ENCODE data around the gene MSH5. TPM values are rescaled to one million over a fixed set of nuclear protein-coding genes. Genes with fewer than 3 reads are reported as not detected.
"Not testable (repeated sequence)": the region's sequence is repeated elsewhere in the genome, so short reads cannot be mapped to it uniquely, and the experiment has no call there.

Gene MSH5
- polyA plus RNA-seq, 2 donors = 6.3 to 15.8 TPM

DNA sequence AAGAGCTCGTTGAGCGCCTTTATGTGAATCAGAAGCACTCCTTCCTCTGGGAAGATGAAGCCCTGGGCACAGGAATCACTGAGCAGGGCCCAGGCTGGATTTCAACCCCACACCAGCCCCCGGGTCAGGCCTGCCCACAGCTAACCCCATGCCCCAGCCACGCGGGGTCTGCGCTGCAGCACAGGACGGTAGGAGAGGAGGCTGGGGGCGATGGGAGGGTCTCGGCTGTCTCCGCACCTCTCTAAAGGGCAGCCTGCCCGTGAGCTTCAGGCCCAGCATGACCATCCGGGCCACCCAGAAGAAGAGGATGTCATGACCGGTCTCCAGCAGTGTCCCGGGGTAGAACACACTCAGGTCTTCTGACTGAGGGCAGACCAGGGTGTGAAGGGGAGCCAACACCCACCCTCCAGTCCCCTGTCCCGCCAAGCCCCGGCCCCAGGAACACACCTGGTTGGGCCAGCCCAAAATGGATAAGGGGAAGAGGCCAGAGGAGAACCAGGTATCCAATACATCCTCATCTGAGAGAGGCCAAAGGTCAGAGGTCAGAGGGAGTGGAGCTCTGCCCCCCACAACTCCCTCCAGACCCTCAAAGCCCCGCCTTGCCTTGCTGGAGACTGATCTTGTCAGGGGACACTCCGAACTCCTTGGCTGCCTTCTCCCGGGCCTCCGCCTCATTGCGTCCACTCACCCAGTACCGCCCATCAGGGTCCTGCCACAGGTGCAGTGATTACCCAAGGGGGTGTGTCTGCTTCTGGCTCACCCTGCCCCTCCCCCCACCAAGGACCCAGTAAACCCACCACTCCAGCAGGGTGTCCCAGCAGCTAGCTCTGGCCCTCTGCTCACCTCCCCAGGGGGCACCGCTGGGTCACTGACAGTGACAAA, 41.7 kb downstream of the MSH5 start:
- Histone ChIP-seq H3K36me3 (ENCODE audit: control insufficient read depth in 2 of 2, insufficient read depth in 2 of 2, low read length in 1 of 2) (peaks cover 8 to 65% of the 10 kb centered on the region in 2 donors), H3K27me3 (ENCODE audit: control insufficient read depth in 1 of 2, insufficient read depth in 2 of 2, low read length in 2 of 2) (no peaks in the 10 kb centered on the region), H3K4me1 (ENCODE audit: control insufficient read depth in 2 of 2, insufficient read depth in 2 of 2, low read length in 1 of 2) (peaks cover 6% of the 10 kb centered on the region in 2 donors), H3K4me3 (ENCODE audit: low read depth in 1 of 2, low read length in 2 of 2) (no peak overlapping the region), H3K27ac (ENCODE audit: low read depth in 2 of 2, low read length in 1 of 2) (no peak overlapping the region), H3K9me3 (ENCODE audit: control insufficient read depth in 2 of 2, insufficient read depth in 1 of 2, low read depth in 1 of 2, low read length in 1 of 2) (no peaks in the 10 kb centered on the region)
- 95 to 96% methylated on average over 23 of the region's 23 CpGs for WGBS, 2 donors

DNA sequence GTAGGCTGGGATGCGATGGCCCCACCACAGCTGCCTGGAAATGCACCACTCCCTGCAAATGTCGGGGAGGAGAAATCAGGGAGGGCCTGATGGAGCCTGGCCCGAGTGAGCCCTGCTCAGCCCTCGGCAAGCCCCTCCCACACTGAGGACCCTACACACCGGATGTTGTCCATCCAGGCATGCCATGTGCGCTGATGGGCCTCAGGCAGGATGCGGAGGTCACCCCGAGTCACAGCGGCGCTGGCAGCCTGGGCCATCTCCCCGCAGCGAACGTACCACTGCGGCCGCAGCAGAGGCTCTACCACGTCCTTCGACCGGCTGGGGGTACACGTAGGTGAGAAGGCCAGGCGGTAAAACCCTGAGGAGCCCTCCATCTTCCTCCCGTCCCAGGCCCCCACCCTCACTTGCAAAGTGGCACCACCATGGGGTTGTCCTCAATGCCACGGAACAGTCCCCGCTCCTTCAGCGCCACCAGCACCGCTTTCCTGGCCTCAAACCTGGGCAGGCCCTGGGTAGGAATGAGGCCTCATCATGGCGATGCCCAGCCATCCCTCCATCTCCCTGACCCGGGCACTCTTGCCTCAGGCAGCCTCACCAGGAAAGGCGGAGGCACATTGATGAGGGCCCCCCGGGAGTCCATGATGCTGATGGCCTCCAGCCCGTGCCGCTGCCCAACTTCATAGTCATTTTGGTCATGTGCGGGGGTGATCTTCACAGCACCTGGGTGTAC, 42.5 kb downstream of the MSH5 start:
- Histone ChIP-seq H3K4me3 (ENCODE audit: low read depth in 1 of 2, low read length in 2 of 2) (no peak overlapping the region), H3K27ac (ENCODE audit: low read depth in 2 of 2, low read length in 1 of 2) (no peak overlapping the region), H3K27me3 (ENCODE audit: control insufficient read depth in 1 of 2, insufficient read depth in 2 of 2, low read length in 2 of 2) (no peaks in the 10 kb centered on the region), H3K9me3 (ENCODE audit: control insufficient read depth in 2 of 2, insufficient read depth in 1 of 2, low read depth in 1 of 2, low read length in 1 of 2) (no peaks in the 10 kb centered on the region), H3K4me1 (ENCODE audit: control insufficient read depth in 2 of 2, insufficient read depth in 2 of 2, low read length in 1 of 2) (peaks cover under 1% of the 10 kb centered on the region in 2 donors), H3K36me3 (ENCODE audit: control insufficient read depth in 2 of 2, insufficient read depth in 2 of 2, low read length in 1 of 2) (peaks cover 8 to 65% of the 10 kb centered on the region in 2 donors)
- WGBS, 2 donors = 91 to 92% methylated on average over 32 of the region's 32 CpGs

DNA sequence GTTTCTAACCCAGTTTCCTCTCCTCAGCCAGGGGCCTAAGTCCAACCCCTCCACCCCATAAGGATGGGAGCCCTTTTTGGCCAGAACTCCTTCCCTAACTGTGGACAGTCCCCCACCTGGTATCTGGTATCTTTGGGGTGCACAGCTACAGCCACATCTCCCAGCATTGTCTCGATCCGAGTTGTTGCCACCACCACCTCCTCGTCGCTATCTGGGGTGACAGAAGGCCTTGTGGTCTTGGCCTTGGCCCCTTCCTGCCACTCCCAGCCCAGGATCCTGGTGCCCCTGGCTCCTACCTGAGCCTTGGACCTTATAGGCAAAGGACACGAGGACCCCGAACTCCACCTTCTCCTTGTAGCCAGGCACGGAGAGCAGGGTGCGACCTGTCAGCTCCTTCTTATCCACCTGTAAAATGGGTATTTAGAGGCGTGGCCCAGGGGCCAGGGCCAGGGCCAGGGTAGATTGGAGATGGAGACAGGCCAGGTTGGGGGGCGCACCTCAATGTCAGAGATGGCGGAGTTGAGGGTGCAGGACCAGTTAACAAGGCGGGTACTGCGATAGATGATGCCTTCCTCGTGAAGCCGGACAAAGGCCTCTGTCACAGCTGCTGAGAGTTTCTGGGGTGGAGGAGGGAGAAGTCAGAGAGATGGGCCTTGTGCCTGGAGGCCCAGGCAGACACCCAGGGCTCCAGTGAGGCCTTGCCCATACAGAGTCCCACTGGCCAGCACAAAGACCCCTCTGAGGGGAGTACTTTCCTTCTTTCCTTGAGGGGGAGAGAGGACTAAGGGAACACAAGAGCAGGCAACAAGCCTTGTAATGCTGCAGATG, 44.5 kb downstream of the MSH5 start:
- H3K27ac ChIP-seq (ENCODE audit: low read depth in 2 of 2, low read length in 1 of 2) = no peak overlapping the region
- H3K4me1 ChIP-seq (ENCODE audit: control insufficient read depth in 2 of 2, insufficient read depth in 2 of 2, low read length in 1 of 2) = no peaks in the 10 kb centered on the region
- H3K4me3 ChIP-seq (ENCODE audit: low read depth in 1 of 2, low read length in 2 of 2) = no peak overlapping the region
- no peaks in the 10 kb centered on the region for H3K9me3 ChIP-seq (ENCODE audit: control insufficient read depth in 2 of 2, insufficient read depth in 1 of 2, low read depth in 1 of 2, low read length in 1 of 2)
- H3K27me3 ChIP-seq (ENCODE audit: control insufficient read depth in 1 of 2, insufficient read depth in 2 of 2, low read length in 2 of 2) = no peaks in the 10 kb centered on the region
- WGBS, 2 donors = 94 to 95% methylated on average over 15 of the region's 15 CpGs
- peaks cover 8 to 55% of the 10 kb centered on the region in 2 donors for H3K36me3 ChIP-seq (ENCODE audit: control insufficient read depth in 2 of 2, insufficient read depth in 2 of 2, low read length in 1 of 2)

DNA sequence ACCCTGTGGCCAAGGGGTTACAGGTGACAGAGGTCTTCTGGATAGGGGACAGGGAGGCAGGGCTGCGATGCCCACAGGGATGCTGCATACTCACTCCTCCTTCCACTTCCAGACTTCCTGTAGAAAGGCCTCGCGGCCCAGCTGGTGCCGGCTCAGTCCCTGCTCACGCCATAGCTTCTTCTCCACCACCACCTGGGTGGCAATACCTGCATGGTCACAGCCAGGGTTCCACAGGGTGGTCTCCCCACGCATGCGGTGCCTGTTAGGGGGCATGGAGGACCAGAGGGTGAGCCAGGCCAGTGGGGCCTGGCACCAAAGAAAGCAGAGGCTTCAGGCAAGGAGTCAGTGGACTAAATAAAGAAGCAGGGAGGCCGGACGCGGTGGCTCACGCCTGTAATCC, 45.7 kb downstream of the MSH5 start:
- no peak overlapping the region for H3K4me3 ChIP-seq (ENCODE audit: low read depth in 1 of 2, low read length in 2 of 2)
- WGBS, 2 donors = 96% methylated on average over 11 of the region's 11 CpGs
- H3K9me3 ChIP-seq (ENCODE audit: control insufficient read depth in 2 of 2, insufficient read depth in 1 of 2, low read depth in 1 of 2, low read length in 1 of 2) = no peaks in the 10 kb centered on the region
- H3K4me1 ChIP-seq (ENCODE audit: control insufficient read depth in 2 of 2, insufficient read depth in 2 of 2, low read length in 1 of 2) = no peaks in the 10 kb centered on the region
- H3K27ac ChIP-seq (ENCODE audit: low read depth in 2 of 2, low read length in 1 of 2) = no peak overlapping the region
- no peaks in the 10 kb centered on the region for H3K27me3 ChIP-seq (ENCODE audit: control insufficient read depth in 1 of 2, insufficient read depth in 2 of 2, low read length in 2 of 2)
- peaks cover 5 to 47% of the 10 kb centered on the region in 2 donors for H3K36me3 ChIP-seq (ENCODE audit: control insufficient read depth in 2 of 2, insufficient read depth in 2 of 2, low read length in 1 of 2)

DNA sequence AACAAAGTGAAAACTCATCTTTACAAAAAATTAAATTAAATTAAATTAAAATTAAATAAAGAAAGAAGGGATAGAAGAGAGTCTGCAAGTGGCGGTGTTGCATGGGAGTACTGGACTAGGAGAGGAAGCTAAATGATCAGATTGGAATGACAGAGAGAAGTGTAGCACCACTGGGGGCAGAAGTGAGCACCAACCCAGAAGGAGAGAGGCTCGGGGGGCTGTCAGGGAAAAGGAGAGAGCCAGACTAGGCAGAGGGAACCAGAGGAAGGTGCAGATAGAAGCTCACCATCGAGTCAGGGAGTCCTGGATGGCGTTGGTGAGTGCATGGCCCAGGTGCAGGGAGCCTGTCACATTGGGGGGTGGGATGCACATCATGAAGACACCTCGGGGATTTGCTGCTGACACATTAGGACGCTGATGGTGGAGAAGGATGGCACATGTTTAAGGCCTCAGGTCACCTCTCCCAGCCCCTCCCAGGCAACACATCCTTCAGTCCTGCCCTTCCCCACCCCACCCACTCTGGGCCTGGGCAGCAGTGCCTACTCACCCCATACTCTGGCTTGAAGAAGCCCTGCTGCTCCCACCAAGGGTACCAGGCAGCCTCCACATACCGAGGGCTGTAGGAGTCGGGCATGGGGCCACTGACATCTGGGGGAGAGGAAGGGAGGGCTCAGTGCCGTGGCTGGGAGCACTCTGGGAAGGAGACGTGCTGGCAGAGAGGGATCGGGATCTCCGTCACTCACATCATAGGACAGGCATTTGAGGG, 51.7 kb downstream of the MSH5 start:
- peaks cover 0 to 10% of the 10 kb centered on the region in 2 donors for H3K36me3 ChIP-seq (ENCODE audit: control insufficient read depth in 2 of 2, insufficient read depth in 2 of 2, low read length in 1 of 2)
- H3K4me1 ChIP-seq (ENCODE audit: control insufficient read depth in 2 of 2, insufficient read depth in 2 of 2, low read length in 1 of 2) = peaks cover 0 to 2% of the 10 kb centered on the region in 2 donors
- no peaks in the 10 kb centered on the region for H3K9me3 ChIP-seq (ENCODE audit: control insufficient read depth in 2 of 2, insufficient read depth in 1 of 2, low read depth in 1 of 2, low read length in 1 of 2)
- 64 to 65% methylated on average over 12 of the region's 12 CpGs for WGBS, 2 donors
- no peaks in the 10 kb centered on the region for H3K27me3 ChIP-seq (ENCODE audit: control insufficient read depth in 1 of 2, insufficient read depth in 2 of 2, low read length in 2 of 2)
- no peak overlapping the region for H3K4me3 ChIP-seq (ENCODE audit: low read depth in 1 of 2, low read length in 2 of 2)
- H3K27ac ChIP-seq (ENCODE audit: low read depth in 2 of 2, low read length in 1 of 2) = no peak overlapping the region

DNA sequence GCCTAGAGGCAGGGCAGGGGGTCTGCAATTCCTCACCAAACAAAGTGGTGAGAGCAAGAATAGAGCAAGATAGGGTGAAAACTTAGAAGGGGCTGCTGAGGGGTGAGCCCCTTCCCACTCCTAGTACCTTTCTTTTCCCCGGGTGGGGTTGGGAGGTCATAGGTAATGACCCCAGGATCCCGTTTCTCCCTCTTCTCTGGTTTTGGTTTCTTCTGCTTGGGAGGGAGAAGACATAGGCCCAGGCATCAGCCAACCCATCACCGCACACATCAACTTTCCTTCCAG, 52.2 kb downstream of the MSH5 start:
- Histone ChIP-seq H3K27me3 (ENCODE audit: control insufficient read depth in 1 of 2, insufficient read depth in 2 of 2, low read length in 2 of 2) (no peaks in the 10 kb centered on the region), H3K9me3 (ENCODE audit: control insufficient read depth in 2 of 2, insufficient read depth in 1 of 2, low read depth in 1 of 2, low read length in 1 of 2) (no peaks in the 10 kb centered on the region), H3K4me3 (ENCODE audit: low read depth in 1 of 2, low read length in 2 of 2) (no peak overlapping the region), H3K27ac (ENCODE audit: low read depth in 2 of 2, low read length in 1 of 2) (no peak overlapping the region), H3K4me1 (ENCODE audit: control insufficient read depth in 2 of 2, insufficient read depth in 2 of 2, low read length in 1 of 2) (peaks cover 0 to 2% of the 10 kb centered on the region in 2 donors), H3K36me3 (ENCODE audit: control insufficient read depth in 2 of 2, insufficient read depth in 2 of 2, low read length in 1 of 2) (peaks cover 0 to 10% of the 10 kb centered on the region in 2 donors)
- 82 to 83% methylated on average over 3 of the region's 3 CpGs for WGBS, 2 donors

DNA sequence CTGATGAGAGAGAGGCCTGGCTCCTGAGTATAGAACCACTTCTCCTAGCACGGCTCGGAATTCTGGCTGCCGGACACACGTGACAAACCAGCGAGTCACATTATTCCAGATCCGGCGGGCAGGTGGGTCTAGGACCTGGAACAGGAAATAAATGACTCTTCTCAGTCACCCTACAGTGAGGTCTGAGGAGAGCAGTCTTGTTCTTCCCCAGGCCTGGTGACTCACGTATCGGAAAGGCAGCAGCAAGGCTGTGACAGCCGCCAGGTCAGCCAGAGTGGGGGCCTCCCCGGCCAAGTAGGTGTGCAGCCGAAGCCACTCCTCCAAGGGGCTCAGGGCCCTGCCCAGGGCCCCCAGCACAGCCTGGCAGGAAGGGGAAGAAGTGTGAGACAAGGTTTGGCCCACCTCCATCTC, 53.0 kb downstream of the MSH5 start:
- Histone ChIP-seq H3K9me3 (ENCODE audit: control insufficient read depth in 2 of 2, insufficient read depth in 1 of 2, low read depth in 1 of 2, low read length in 1 of 2) (no peaks in the 10 kb centered on the region), H3K4me1 (ENCODE audit: control insufficient read depth in 2 of 2, insufficient read depth in 2 of 2, low read length in 1 of 2) (peaks cover 0 to 2% of the 10 kb centered on the region in 2 donors), H3K27ac (ENCODE audit: low read depth in 2 of 2, low read length in 1 of 2) (peak overlapping the region; percentile 17 to 45), H3K27me3 (ENCODE audit: control insufficient read depth in 1 of 2, insufficient read depth in 2 of 2, low read length in 2 of 2) (no peaks in the 10 kb centered on the region), H3K4me3 (ENCODE audit: low read depth in 1 of 2, low read length in 2 of 2) (no peak overlapping the region), H3K36me3 (ENCODE audit: control insufficient read depth in 2 of 2, insufficient read depth in 2 of 2, low read length in 1 of 2) (peaks cover 0 to 10% of the 10 kb centered on the region in 2 donors)
- 76 to 81% methylated on average over 12 of the region's 12 CpGs for WGBS, 2 donors

DNA sequence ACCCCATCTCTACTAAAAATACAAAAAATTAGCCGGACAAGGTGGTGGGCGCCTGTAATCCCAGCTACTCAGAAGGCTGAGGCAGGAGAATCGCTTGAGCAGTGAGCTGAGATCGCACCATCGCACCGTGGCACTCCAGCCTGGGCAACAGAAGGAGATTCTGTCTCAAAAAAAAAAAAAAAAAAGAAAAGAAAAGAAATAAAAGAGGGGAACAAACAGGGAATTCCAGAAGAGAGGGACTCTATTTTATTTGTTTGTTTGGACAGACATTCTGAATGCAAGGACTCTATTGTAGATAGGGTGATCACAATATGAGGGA, 54.1 kb downstream of the MSH5 start:
- H3K9me3 ChIP-seq (ENCODE audit: control insufficient read depth in 2 of 2, insufficient read depth in 1 of 2, low read depth in 1 of 2, low read length in 1 of 2); H3K4me3 ChIP-seq (ENCODE audit: low read depth in 1 of 2, low read length in 2 of 2); H3K4me1 ChIP-seq (ENCODE audit: control insufficient read depth in 2 of 2, insufficient read depth in 2 of 2, low read length in 1 of 2); H3K36me3 ChIP-seq (ENCODE audit: control insufficient read depth in 2 of 2, insufficient read depth in 2 of 2, low read length in 1 of 2); H3K27me3 ChIP-seq (ENCODE audit: control insufficient read depth in 1 of 2, insufficient read depth in 2 of 2, low read length in 2 of 2); H3K27ac ChIP-seq (ENCODE audit: low read depth in 2 of 2, low read length in 1 of 2): not testable (repeated sequence)
- WGBS, 2 donors = 91 to 96% methylated on average over 6 of the region's 6 CpGs

DNA sequence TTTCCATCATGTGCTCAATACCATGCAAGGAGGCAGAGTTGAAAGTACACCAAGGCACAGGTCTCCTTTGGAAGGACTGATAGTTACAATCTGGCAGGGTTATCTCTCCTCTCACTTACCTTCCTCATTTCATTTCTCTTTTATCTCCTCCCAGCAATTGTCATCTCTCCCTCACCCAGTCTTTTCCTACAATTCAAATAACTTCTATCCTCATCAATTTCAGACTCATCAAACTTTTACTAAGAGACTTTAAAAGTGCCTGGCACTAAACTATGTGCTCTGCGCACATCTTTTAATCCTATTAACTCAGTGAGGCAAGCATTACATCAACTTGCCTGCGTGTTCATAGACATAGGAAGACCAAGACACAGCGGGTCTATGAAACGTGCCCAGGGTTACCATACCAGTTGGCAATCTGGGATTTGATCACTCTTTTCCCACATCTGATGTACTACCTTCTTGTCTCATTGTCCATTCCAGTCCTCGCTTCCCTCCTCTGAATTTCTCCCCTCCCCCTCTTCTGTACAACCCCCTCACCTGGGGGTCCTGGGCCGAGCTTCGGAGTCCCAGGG, 54.6 kb downstream of the MSH5 start:
- WGBS, 2 donors = 7 to 15% methylated on average over 7 of the region's 7 CpGs
- no peaks in the 10 kb centered on the region for H3K9me3 ChIP-seq (ENCODE audit: control insufficient read depth in 2 of 2, insufficient read depth in 1 of 2, low read depth in 1 of 2, low read length in 1 of 2)
- H3K27ac ChIP-seq (ENCODE audit: low read depth in 2 of 2, low read length in 1 of 2) = peak overlapping the region; percentile 94 to 96
- H3K4me3 ChIP-seq (ENCODE audit: low read depth in 1 of 2, low read length in 2 of 2) = peak overlapping the region; percentile 91 to 95
- H3K36me3 ChIP-seq (ENCODE audit: control insufficient read depth in 2 of 2, insufficient read depth in 2 of 2, low read length in 1 of 2) = peaks cover 0 to 9% of the 10 kb centered on the region in 2 donors
- H3K4me1 ChIP-seq (ENCODE audit: control insufficient read depth in 2 of 2, insufficient read depth in 2 of 2, low read length in 1 of 2) = peaks cover 0 to 2% of the 10 kb centered on the region in 2 donors
- no peaks in the 10 kb centered on the region for H3K27me3 ChIP-seq (ENCODE audit: control insufficient read depth in 1 of 2, insufficient read depth in 2 of 2, low read length in 2 of 2)
